ENCODE measurements around the gene EFCAB12. TPM values are rescaled to one million over a fixed set of nuclear protein-coding genes. Genes with fewer than 3 reads are reported as not detected.

EFCAB12 gene
- total RNA-seq, 1 donor from 2014 or later: 0.14 TPM

- Histone ChIP-seq H3K79me2 (ENCODE audit: insufficient read depth, low read length) (no peaks in the 10 kb centered on the region), H4K20me1 (ENCODE audit: insufficient read depth, low read length) (no peaks in the 10 kb centered on the region), H3K27me3 (ENCODE audit: insufficient read depth, low read length) (peaks cover 2% of the 10 kb centered on the region), H3K9me3 (ENCODE audit: insufficient read depth, low read depth, low read length) (no peaks in the 10 kb centered on the region), H2AFZ (ENCODE audit: low read depth, low read length) (no peak overlapping the region), H3K4me3 (ENCODE audit: insufficient read depth, low read depth, low read length) (no peak overlapping the region), H3K36me3 (ENCODE audit: insufficient read depth, low read length) (no peaks in the 10 kb centered on the region), H3K27ac (ENCODE audit: low read depth, low read length) (no peak overlapping the region), H3K9ac (ENCODE audit: low read length) (no peak overlapping the region), H3K4me1 (ENCODE audit: insufficient read depth, low read length) (peaks cover 4% of the 10 kb centered on the region), H3K4me2 (ENCODE audit: low read length) (no peak overlapping the region)
- DNase-seq (ENCODE audit: low read depth) (no peak), FAIRE-seq (no peak)
- Mint-ChIP-seq H3K27ac (ENCODE audit: unreplicated experiment) (no peak overlapping the region), H3K36me3 (ENCODE audit: low read depth, unreplicated experiment) (peaks cover 3% of the 10 kb centered on the region), H3K4me3 (ENCODE audit: unreplicated experiment) (no peak overlapping the region), H3K4me1 (ENCODE audit: low read depth, unreplicated experiment) (peaks cover 7% of the 10 kb centered on the region), H3K9me3 (ENCODE audit: unreplicated experiment) (no peaks in the 10 kb centered on the region), H3K27me3 (ENCODE audit: low read depth, unreplicated experiment) (peaks cover 18% of the 10 kb centered on the region)
- TF ChIP-seq, protein P1, sequence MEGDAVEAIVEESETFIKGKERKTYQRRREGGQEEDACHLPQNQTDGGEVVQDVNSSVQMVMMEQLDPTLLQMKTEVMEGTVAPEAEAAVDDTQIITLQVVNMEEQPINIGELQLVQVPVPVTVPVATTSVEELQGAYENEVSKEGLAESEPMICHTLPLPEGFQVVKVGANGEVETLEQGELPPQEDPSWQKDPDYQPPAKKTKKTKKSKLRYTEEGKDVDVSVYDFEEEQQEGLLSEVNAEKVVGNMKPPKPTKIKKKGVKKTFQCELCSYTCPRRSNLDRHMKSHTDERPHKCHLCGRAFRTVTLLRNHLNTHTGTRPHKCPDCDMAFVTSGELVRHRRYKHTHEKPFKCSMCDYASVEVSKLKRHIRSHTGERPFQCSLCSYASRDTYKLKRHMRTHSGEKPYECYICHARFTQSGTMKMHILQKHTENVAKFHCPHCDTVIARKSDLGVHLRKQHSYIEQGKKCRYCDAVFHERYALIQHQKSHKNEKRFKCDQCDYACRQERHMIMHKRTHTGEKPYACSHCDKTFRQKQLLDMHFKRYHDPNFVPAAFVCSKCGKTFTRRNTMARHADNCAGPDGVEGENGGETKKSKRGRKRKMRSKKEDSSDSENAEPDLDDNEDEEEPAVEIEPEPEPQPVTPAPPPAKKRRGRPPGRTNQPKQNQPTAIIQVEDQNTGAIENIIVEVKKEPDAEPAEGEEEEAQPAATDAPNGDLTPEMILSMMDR (IDR thresholded peaks at IDR 0.05; ENCODE audit: insufficient read depth, low read depth, low read length): no peak
- no peak for TF ChIP-seq EZH2 (IDR thresholded peaks at IDR 0.05; ENCODE audit: insufficient read depth, low read length)
Measured at GRCh38 chr3:129356756-129357425, 71.5 kb downstream of the EFCAB12 start.

DNA sequence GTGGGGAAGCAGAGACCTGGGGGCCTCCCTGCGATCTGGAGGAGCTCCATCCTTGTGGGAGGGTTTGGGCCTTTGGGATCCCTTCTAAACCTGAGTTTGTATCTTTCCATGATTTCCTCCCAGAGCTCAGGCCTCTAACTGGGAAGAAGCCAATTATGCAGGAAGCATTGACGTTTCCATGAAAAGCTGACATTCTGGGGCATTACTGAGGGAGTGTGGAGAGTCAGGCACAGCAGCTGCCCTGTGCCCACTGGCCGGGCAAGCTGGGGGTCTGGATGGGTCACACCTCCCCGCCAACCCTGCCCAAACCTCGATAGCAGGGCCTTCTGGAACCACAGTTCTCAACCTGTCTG, 74.9 kb downstream of the EFCAB12 start:
- Histone ChIP-seq H3K27me3 (ENCODE audit: insufficient read depth, low read length) (peaks cover 2% of the 10 kb centered on the region), H3K9me3 (ENCODE audit: insufficient read depth, low read depth, low read length) (no peaks in the 10 kb centered on the region), H3K4me3 (ENCODE audit: insufficient read depth, low read depth, low read length) (no peak overlapping the region), H4K20me1 (ENCODE audit: insufficient read depth, low read length) (no peaks in the 10 kb centered on the region), H3K9ac (ENCODE audit: low read length) (no peak overlapping the region), H3K4me1 (ENCODE audit: insufficient read depth, low read length) (no peaks in the 10 kb centered on the region), H2AFZ (ENCODE audit: low read depth, low read length) (no peak overlapping the region), H3K36me3 (ENCODE audit: insufficient read depth, low read length) (no peaks in the 10 kb centered on the region), H3K27ac (ENCODE audit: low read depth, low read length) (no peak overlapping the region), H3K4me2 (ENCODE audit: low read length) (no peak overlapping the region), H3K79me2 (ENCODE audit: insufficient read depth, low read length) (no peaks in the 10 kb centered on the region)
- H3K4me1 Mint-ChIP-seq (ENCODE audit: low read depth, unreplicated experiment): peaks cover 3% of the 10 kb centered on the region
- DNase-seq (ENCODE audit: low read depth) (no peak), FAIRE-seq (no peak)
- H3K27ac Mint-ChIP-seq (ENCODE audit: unreplicated experiment): no peak overlapping the region
- TF ChIP-seq, protein P1 (IDR thresholded peaks at IDR 0.05; ENCODE audit: insufficient read depth, low read depth, low read length): no peak
- TF ChIP-seq EZH2 (IDR thresholded peaks at IDR 0.05; ENCODE audit: insufficient read depth, low read length): no peak
- H3K36me3 Mint-ChIP-seq (ENCODE audit: low read depth, unreplicated experiment): peaks cover 5% of the 10 kb centered on the region
- H3K27me3 Mint-ChIP-seq (ENCODE audit: low read depth, unreplicated experiment): peaks cover 28% of the 10 kb centered on the region
- no peaks in the 10 kb centered on the region for H3K9me3 Mint-ChIP-seq (ENCODE audit: unreplicated experiment)
- no peak overlapping the region for H3K4me3 Mint-ChIP-seq (ENCODE audit: unreplicated experiment)

All from astrocyte (in vitro differentiated cells and primary cell).